Stimulated activated CD4-positive, alpha-beta T cell treated with anti-CD3 and anti-CD28 coated beads, TNF-alpha, amount 100 ng/mL, for 4 hours (primary cell): ENCODE results near the gene PSRC1.

Source experiments
- DNase-seq, 3 experiments: peaks; one replicate each; pipeline ENCODE4 v3.0.0-alpha.2; 2020; ENCODE audit warnings: low read depth in 3 of 3

PSRC1 gene

DNA sequence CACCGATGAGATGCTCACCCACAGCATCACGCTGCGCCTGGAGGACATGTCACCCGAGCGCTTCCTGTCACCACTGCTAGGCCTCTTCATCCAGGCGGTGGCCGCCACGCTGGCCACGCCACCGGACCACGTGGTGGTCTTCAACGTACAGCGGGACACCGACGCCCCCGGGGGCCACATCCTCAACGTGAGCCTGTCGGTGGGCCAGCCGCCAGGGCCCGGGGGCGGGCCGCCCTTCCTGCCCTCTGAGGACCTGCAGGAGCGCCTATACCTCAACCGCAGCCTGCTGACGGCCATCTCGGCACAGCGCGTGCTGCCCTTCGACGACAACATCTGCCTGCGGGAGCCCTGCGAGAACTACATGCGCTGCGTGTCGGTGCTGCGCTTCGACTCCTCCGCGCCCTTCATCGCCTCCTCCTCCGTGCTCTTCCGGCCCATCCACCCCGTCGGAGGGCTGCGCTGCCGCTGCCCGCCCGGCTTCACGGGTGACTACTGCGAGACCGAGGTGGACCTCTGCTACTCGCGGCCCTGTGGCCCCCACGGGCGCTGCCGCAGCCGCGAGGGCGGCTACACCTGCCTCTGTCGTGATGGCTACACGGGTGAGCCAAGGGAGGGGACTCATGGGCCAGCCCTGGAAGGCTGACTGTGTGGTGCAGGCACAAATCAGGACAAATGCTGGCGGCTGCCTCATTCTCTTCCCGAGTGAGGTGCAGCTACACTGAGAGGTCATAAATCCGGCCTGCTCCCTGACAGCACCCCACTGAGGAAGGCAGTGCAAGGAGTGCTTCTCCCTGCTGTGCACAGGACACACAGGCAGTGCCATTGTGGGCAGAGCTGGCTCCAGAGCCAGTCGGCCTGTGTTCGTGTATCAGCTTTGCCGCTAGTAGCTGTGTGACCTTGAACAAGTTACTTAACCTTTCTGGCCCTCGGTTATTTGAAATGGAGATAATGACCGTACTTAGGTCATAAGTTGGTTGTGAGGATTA, 24.2 kb downstream of the PSRC1 start:
- DNase-seq: no peak

DNA sequence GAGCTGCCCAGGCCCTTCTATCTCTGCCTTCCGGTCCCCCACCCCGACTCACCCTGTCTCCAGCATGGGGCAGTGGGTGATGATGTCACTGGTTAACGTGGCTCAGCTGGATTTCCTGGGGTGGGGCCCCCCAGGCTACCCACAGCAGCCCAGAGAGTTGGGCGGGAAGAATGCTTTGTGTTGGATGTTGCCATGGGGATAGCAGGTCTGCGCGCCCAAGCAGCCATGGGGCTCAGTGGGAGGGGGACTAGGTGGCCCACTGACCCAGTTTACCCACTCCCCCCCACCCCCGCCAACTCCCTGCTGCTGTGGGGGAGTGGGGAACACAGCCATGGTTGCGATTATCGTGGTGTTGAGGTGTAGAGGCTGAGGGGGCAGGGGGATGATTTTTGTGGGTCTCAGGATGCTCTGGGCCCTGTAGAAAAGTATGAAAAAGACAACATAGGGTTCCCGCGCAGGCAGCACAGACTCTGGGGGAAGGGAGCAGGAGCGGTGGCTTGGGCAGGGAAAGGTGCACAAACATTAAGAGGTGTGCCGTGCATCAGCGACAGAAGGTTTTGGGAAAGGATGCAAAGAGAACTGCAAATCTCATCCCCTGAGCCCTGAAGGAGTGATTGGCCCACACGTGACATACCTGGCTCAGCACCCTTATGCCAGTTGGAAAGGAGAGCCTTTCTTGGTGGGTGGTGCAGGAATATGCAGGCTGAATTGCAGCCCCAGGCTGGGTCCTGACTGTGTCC, 25.1 kb downstream of the PSRC1 start:
- no peak for DNase-seq

DNA sequence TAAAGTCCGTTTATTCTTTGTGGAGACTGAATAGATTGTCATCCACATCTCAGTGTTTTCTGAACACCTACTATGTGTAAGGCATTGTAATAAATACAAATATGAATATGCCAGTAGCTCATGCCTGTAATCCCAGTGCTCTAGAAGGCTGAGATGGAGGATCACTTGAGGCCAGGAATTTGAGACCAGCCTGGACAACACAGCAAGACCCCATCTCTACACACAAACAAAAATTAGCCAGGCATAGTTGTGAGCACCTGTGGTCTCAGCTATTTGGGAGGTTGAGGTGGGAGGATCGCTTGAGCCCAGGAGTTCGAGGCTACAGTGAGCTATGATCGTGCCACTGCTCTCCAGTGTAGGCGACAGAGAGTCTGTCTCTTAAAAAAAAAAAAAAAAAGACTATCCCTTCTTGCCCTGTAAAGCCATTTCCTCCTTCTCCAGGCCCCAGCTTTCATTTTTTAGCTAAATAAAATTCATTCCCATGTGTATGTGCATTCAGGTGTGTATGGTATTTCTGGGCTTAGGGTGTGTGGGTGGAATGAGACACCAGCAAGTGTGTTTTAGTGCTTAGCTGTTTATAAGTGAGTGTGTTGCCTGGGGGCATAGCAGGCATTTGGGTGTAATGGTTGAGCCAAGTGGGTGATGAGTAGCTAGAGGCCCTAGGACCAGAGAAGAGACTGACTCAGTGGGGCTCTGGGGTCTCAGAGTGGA, 25.8 kb downstream of the PSRC1 start:
- no peak for DNase-seq

DNA sequence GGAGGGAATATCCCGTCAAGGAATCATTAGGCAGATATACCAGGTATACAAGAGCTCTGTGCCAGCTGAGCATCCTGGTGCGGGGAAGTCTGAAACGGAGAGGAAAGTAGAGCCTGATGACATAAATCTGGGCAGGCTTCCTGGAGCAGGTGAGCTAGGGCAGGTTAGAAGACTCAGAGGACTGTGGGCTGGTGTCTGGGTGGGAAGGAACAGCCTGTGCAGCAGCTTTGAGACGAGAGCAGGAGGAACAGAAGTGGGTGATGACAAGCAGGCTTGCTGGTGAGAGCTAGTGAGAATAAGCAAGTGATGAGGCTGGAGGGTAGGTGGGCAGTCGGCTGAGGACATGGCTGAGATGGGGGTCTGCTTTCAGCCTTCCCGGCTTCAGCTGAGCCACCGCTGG, 26.9 kb downstream of the PSRC1 start:
- no peak for DNase-seq

DNA sequence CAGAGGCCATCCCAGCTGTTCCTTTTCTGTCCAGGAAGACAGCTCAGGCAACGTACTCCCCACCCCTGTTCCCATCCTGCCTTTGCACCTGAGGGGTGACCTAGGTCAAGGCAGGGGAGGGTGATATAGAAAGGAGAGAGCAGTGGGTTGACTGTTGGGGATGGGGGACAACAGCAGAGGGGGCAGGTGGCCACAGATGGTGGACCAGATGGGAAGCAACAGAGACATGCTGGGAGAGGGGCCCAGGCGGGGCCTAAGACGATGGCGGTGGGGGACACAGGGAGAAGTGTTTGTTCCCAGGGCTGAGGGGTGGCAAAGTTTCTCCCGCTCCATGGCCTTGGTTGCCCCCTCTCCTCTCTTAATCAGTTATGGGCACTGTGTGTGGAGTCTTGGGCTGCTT, 27.3 kb downstream of the PSRC1 start:
- no peak for DNase-seq

- DNase-seq: no peak
These were observed 27.8 kb downstream of the PSRC1 start for GRCh38 chr1:109255097-109255651.

DNA sequence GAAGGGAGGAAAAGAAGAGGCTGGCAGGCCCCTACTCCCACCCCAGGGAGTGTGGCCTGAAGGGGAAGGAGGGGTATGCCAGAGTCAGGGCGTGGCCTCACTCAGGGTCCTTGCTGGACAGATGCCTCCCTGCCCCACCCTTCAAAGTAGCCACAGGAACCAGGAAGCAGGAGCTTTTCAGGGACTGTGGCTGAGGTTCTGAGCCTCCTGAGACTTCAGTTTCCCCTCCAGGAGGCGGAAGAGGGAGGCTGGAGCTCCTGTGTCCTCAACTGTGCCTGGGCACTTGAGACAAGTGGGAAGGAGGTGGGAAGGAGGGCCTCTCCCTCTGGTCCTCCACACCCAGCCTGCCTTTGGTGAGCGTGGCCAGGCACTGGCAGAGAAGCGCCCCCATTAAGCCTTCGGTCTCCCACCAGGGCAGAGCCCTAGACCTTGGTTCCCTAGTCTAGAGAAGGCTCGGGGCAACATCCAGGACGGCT, 28.3 kb downstream of the PSRC1 start:
- no peak for DNase-seq

DNA sequence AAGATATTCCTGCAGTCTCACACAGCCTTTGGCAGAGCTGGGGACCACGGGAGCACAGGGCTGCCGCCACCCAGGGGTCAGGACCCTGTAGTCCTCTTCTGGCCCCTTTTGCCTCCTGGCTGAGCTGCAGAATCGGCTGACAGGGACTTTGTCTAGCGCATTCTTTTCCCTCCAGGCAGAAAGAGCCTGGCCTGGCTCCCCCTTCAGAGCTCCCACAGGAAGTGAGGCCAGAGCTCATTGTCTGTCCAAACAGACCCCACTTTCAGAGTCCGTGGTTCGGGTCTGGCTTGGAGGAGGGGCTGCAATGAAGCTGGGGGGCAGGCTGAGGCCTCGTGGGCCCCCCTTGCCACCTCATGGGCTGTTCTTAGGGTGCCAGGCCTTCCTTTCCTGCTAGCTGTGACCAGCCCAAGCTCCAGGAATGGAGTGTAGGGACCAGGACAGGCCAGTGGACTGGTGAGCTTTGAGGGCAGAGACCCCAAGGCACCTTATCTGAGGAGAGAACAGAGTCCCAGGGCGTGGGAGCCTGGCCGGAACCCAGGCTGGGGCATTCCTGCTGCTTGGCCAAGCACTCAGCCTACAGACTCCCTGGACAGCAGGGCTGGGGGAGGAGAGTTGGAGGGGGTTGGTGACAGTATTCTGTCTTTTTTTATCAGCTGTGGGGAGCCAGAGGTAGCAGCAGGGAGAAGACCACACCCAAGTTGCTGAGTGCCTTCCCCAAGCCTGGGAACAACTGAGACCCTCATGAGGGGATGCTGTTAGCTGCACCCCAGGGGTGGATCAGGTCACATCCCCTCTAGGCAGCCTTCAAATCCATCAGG, 28.9 kb downstream of the PSRC1 start:
- DNase-seq: no peak

DNA sequence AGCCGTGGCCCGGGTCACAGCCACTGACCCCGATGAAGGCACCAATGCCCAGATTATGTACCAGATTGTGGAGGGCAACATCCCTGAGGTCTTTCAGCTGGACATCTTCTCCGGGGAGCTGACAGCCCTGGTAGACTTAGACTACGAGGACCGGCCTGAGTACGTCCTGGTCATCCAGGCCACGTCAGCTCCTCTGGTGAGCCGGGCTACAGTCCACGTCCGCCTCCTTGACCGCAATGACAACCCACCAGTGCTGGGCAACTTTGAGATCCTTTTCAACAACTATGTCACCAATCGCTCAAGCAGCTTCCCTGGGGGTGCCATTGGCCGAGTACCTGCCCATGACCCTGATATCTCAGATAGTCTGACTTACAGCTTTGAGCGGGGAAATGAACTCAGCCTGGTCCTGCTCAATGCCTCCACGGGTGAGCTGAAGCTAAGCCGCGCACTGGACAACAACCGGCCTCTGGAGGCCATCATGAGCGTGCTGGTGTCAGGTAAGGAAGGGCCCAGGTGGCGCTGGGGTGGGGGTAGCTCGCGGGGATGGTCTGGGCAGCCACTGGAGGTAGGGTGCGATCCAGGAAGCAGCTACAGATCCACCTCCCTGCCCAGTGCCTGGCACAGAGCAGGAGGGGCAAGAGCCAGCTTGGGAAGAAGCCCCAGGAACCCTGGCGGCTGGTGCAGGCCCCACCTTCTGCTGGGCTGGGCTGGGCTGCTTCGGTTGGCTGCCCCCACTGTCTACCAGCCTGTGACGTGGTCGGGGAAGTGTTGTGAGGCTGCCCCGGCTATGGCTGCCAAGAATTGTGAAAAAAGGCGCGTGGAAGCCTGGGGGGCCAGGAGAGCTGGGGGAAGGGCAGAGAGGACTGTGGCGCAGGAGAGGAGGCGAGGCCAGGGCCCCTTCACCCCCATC, 29.8 kb downstream of the PSRC1 start:
- DNase-seq: no peak

DNA sequence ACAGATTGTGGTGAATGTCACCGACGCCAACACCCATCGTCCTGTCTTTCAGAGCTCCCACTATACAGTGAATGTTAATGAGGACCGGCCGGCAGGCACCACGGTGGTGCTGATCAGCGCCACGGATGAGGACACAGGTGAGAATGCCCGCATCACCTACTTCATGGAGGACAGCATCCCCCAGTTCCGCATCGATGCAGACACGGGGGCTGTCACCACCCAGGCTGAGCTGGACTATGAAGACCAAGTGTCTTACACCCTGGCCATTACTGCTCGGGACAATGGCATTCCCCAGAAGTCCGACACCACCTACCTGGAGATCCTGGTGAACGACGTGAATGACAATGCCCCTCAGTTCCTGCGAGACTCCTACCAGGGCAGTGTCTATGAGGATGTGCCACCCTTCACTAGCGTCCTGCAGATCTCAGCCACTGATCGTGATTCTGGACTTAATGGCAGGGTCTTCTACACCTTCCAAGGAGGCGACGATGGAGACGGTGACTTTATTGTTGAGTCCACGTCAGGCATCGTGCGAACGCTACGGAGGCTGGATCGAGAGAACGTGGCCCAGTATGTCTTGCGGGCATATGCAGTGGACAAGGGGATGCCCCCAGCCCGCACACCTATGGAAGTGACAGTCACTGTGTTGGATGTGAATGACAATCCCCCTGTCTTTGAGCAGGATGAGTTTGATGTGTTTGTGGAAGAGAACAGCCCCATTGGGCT, 30.6 kb downstream of the PSRC1 start:
- no peak for DNase-seq

DNA sequence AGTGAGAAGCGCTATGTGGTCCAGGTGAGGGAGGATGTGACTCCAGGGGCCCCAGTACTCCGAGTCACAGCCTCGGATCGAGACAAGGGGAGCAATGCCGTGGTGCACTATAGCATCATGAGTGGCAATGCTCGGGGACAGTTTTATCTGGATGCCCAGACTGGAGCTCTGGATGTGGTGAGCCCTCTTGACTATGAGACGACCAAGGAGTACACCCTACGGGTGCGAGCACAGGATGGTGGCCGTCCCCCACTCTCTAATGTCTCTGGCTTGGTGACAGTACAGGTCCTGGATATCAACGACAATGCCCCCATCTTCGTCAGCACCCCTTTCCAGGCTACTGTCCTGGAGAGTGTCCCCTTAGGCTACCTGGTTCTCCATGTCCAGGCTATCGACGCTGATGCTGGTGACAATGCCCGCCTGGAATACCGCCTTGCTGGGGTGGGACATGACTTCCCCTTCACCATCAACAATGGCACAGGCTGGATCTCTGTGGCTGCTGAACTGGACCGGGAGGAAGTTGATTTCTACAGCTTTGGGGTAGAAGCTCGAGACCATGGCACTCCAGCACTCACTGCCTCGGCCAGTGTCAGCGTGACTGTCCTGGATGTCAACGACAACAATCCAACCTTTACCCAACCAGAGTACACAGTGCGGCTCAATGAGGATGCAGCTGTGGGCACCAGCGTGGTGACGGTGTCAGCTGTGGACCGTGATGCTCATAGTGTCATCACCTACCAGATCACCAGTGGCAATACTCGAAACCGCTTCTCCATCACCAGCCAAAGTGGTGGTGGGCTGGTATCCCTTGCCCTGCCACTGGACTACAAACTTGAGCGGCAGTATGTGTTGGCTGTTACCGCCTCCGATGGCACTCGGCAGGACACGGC, 31.4 kb downstream of the PSRC1 start:
- no peak for DNase-seq

GRCh38 chr1:109250454-109251276, 32.3 kb downstream of the PSRC1 start:
- no peak for DNase-seq

DNA sequence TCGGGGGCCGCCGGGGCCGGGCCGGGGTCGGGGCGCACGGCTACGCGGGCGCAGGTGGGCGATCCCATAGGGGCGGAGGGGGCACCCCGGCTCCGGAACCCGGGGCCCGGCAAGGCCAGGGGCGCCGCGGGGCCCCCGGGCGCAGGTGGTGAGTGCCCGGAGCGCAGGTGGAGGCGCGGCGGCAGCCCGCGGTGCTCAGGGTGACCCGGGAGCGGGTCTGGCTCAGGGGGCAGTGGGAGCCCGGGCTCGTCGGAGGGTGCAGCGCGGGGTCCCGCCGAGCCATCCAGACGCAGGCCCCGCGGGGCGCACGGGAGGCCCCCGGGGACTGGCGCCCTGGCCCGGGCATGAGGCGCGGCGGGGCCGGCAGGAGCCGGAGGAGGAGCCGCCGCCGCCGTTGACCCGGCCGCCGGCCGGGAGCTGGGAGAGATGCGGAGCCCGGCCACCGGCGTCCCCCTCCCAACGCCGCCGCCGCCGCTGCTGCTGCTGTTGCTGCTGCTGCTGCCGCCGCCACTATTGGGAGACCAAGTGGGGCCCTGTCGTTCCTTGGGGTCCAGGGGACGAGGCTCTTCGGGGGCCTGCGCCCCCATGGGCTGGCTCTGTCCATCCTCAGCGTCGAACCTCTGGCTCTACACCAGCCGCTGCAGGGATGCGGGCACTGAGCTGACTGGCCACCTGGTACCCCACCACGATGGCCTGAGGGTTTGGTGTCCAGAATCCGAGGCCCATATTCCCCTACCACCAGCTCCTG, 33.1 kb downstream of the PSRC1 start:
- DNase-seq: no peak

- DNase-seq: peak; percentile 17 to 33 (median 21)
These were observed 33.9 kb downstream of the PSRC1 start, which contains the start of gene CELSR2 for GRCh38 chr1:109248797-109249629. Gene CELSR2, plus strand, starts transcription at chr1:109249539. Its CDS starts 541 bp downstream, at chr1:109250080.

GRCh38 chr1:109248444-109248796, 34.5 kb downstream of the PSRC1 start:
- no peak for DNase-seq
